ENCODE measurements around the gene NFIX.

Gene NFIX

GRCh38 chr19:12990853-12991252 is 4.4 kb upstream of the NFIX start:
- no peak for DNase-seq

- no peak for DNase-seq
Measured at GRCh38 chr19:12991296-12991695, 4.0 kb upstream of the NFIX start.

- DNase-seq, result no peak
Measured at GRCh38 chr19:12992729-12993128, 2.5 kb upstream of the NFIX start.

- no peak for DNase-seq
Measured at GRCh38 chr19:12993562-12993961, 1.7 kb upstream of the NFIX start.

GRCh38 chr19:12995596-12996405 is 526 bp downstream of the NFIX start:
- no peak for DNase-seq

- no peak for DNase-seq
Measured at GRCh38 chr19:12996406-12997094, 1.3 kb downstream of the NFIX start.

- no peak for DNase-seq
Measured at GRCh38 chr19:12997179-12997966, 2.1 kb downstream of the NFIX start.

- no peak for DNase-seq
Measured at GRCh38 chr19:12997967-12998940, 3.0 kb downstream of the NFIX start.

- DNase-seq, result no peak
Measured at GRCh38 chr19:13001166-13001501, 5.9 kb downstream of the NFIX start.

GRCh38 chr19:13001502-13002165 is 6.4 kb downstream of the NFIX start:
- no peak for DNase-seq

GRCh38 chr19:13002166-13002898 is 7.1 kb downstream of the NFIX start:
- DNase-seq, result no peak

GRCh38 chr19:13003081-13003480 is 7.8 kb downstream of the NFIX start:
- no peak for DNase-seq

GRCh38 chr19:13004273-13004672 is 9.0 kb downstream of the NFIX start:
- DNase-seq, result no peak

- no peak for DNase-seq
Measured at GRCh38 chr19:13005253-13005652, 10.0 kb downstream of the NFIX start.

GRCh38 chr19:13005861-13006370 is 10.6 kb downstream of the NFIX start:
- no peak for DNase-seq

GRCh38 chr19:13006431-13007281 is 11.4 kb downstream of the NFIX start:
- DNase-seq, result no peak

- no peak for DNase-seq
Measured at GRCh38 chr19:13007292-13008045, 12.2 kb downstream of the NFIX start.

GRCh38 chr19:13008926-13009787 is 13.9 kb downstream of the NFIX start:
- no peak for DNase-seq
